Tibial nerve (tissue), 4 donors: Measurements from ENCODE around the gene REEP6. TPM values are rescaled to one million over a fixed set of nuclear protein-coding genes. Genes with fewer than 3 reads are reported as not detected.
"Not testable (repeated sequence)": the region's sequence is repeated elsewhere in the genome, so short reads cannot be mapped to it uniquely, and the experiment has no call there.

Experiments used
- DNase-seq, 2 donors: peaks; one replicate each; pipeline ENCODE4 v3.0.0-alpha.2; 2019; ENCODE audit warnings: low spot score in 2 of 2
- H3K27ac ChIP-seq, 4 donors: fragments of 200-600 bp; sonication (generic) in 3 of 4; one replicate each; pipeline ENCODE4 v1.5.1; 2017 to 2019; ENCODE audit warnings: mild to moderate bottlenecking in 1 of 4
- H3K27me3 ChIP-seq, 2 donors: fragments of 200-600 bp; sonication (generic) in 1 of 2; one replicate each; pipeline versions ENCODE4 v1.5.1 to v1.6.0; 2017 to 2019
- H3K36me3 ChIP-seq, 3 donors: fragments of 200-600 bp; sonication (generic); one replicate each; pipeline ENCODE4 v1.5.1; 2018 to 2019
- H3K4me1 ChIP-seq, 4 donors: fragments of 200-600 bp; sonication (generic) in 3 of 4; one replicate each; pipeline ENCODE4 v1.5.1; 2017 to 2019
- H3K4me3 ChIP-seq, 4 donors: fragments of 200-600 bp; sonication (generic) in 3 of 4; one replicate each; pipeline ENCODE4 v1.5.1; 2017 to 2019; ENCODE audit warnings: mild to moderate bottlenecking in 1 of 4, moderate library complexity in 1 of 4
- H3K9me3 ChIP-seq, 4 donors: fragments of 200-600 bp; sonication (generic) in 3 of 4; one replicate each; pipeline ENCODE4 v1.5.1; 2017 to 2019
- CTCF ChIP-seq, 5 experiments: fragments of 200-600 bp in 3 of 5; fragments of 450-650 bp in 2 of 5; sonication (generic) in 3 of 5; IDR thresholded peaks; one replicate each; pipeline ENCODE4 v1.5.1; 2016 to 2019; ENCODE audit warnings: antibody characterized with exemption in 5 of 5, mild to moderate bottlenecking in 3 of 5, moderate library complexity in 2 of 5
- EP300 ChIP-seq, 2 donors: sonication (generic); formaldehyde crosslinking; IDR thresholded peaks; one replicate each; pipeline ENCODE4 v1.6.1; 2017; ENCODE audit warnings: antibody characterized with exemption in 2 of 2, mild to moderate bottlenecking in 1 of 2
- POLR2A ChIP-seq, 2 donors: fragments of 450-650 bp; IDR thresholded peaks; one replicate each; pipeline ENCODE4 v1.6.1; 2017; ENCODE audit warnings: antibody characterized with exemption in 2 of 2, mild to moderate bottlenecking in 2 of 2, moderate library complexity in 2 of 2
- WGBS, 2 donors: methylation state at CpG; one replicate each; pipeline ENCODE4 v1.1.5; 2018; 5-methylcytosine and 5-hydroxymethylcytosine counted together
- total RNA-seq, 4 donors: library from RNA; depleted of rRNA; stranded (reverse); fragments of >200 nt; gene quantifications; one replicate each; pipeline ENCODE4 v1.1.0, GENCODE V29; 2016

REEP6 gene
- total RNA-seq, 4 donors from 2014 or later = 1.2 to 4.6 (median 2.9) TPM

GRCh38 chr19:1531587-1531986 lies 40.6 kb downstream of the REEP6 start:
- DNase-seq = no peak
- Histone ChIP-seq H3K27ac (no peak overlapping the region), H3K9me3 (no peaks in the 10 kb centered on the region), H3K4me1 (no peaks in the 10 kb centered on the region), H3K27me3 (peaks cover 0 to 34% of the 10 kb centered on the region in 2 donors), H3K4me3 (no peak overlapping the region), H3K36me3 (no peaks in the 10 kb centered on the region)
- TF ChIP-seq POLR2A (IDR thresholded peaks at IDR 0.05) = no peak
- TF ChIP-seq CTCF (IDR thresholded peaks at IDR 0.05) = no peak
- TF ChIP-seq EP300 (IDR thresholded peaks at IDR 0.05) = no peak
- WGBS, 2 donors = 72 to 81% methylated on average over 11 of the region's 11 CpGs

DNA sequence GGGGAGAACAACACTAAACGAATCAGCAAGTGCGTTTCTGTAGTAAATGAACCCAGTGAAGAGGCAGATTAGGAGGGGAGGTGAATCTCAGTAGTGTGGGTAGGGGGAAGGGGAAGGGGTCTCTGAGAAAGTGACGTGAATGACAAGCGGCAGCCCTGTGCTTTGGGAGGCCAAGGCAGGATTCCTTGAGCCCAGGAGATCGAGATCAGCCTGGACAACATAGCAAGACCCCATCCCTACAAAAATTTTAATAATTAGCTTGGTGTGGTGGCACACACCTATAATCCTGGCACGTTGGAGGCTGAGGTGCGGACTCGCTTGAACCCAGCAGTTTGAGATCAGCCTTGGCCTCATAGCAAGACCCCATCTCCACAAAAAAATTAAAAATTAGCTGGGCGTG lies 41.0 kb downstream of the REEP6 start:
- TF ChIP-seq POLR2A (IDR thresholded peaks at IDR 0.05) = no peak
- TF ChIP-seq CTCF (IDR thresholded peaks at IDR 0.05) = no peak
- TF ChIP-seq EP300 (IDR thresholded peaks at IDR 0.05) = no peak
- Histone ChIP-seq H3K4me1 (no peaks in the 10 kb centered on the region), H3K9me3 (no peaks in the 10 kb centered on the region), H3K27me3 (peaks cover 0 to 30% of the 10 kb centered on the region in 2 donors), H3K4me3 (no peak overlapping the region), H3K27ac (no peak overlapping the region), H3K36me3 (no peaks in the 10 kb centered on the region)
- no peak for DNase-seq
- WGBS, 2 donors = 90 to 93% methylated on average over 9 of the region's 9 CpGs

- peaks cover 0 to 1% (median 0%) of the 10 kb centered on the region in 4 donors for H3K4me1 ChIP-seq
- H3K27ac ChIP-seq = no peak overlapping the region
- H3K9me3 ChIP-seq = no peaks in the 10 kb centered on the region
- H3K36me3 ChIP-seq = no peaks in the 10 kb centered on the region
- no peak for DNase-seq
- H3K4me3 ChIP-seq = no peak overlapping the region
- WGBS, 2 donors = 80 to 86% methylated on average over 17 to 22 of the region's 23 CpGs
- TF ChIP-seq CTCF (IDR thresholded peaks at IDR 0.05) = no peak
- TF ChIP-seq EP300 (IDR thresholded peaks at IDR 0.05) = no peak
- TF ChIP-seq POLR2A (IDR thresholded peaks at IDR 0.05) = no peak
- H3K27me3 ChIP-seq = peaks cover 0 to 17% of the 10 kb centered on the region in 2 donors
Measured at GRCh38 chr19:1533510-1534150, 42.6 kb downstream of the REEP6 start.

DNA sequence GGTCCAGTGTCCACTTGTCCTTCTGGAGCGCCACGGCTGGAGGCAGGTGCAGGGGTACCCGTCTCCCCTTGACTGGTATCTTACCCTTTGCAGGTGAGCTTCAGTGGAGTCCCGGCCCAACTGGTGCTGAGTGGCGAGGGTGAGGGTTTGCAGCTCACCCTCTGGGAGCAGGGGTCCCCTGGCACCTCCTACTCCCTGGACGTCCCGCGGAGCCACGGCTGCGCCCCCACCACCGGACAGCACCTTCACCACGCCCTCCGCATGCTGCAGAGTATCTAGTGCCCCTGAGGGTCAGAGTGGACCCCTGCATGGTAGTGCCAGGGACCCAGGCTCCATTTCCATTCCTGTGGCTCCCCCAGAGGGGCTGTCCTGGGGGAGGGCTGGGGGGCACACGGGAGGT lies 44.0 kb downstream of the REEP6 start:
- H3K36me3 ChIP-seq = no peaks in the 10 kb centered on the region
- H3K9me3 ChIP-seq = no peaks in the 10 kb centered on the region
- H3K4me1 ChIP-seq = peaks cover 0 to 9% (median 0%) of the 10 kb centered on the region in 4 donors
- peaks cover 0 to 6% of the 10 kb centered on the region in 2 donors for H3K27me3 ChIP-seq
- WGBS, 2 donors = 89 to 91% methylated on average over 13 to 14 of the region's 14 CpGs
- TF ChIP-seq POLR2A (IDR thresholded peaks at IDR 0.05) (no peak), EP300 (IDR thresholded peaks at IDR 0.05) (no peak), CTCF (IDR thresholded peaks at IDR 0.05) (no peak)
- no peak overlapping the region for H3K27ac ChIP-seq
- DNase-seq = no peak
- H3K4me3 ChIP-seq = no peak overlapping the region

DNA sequence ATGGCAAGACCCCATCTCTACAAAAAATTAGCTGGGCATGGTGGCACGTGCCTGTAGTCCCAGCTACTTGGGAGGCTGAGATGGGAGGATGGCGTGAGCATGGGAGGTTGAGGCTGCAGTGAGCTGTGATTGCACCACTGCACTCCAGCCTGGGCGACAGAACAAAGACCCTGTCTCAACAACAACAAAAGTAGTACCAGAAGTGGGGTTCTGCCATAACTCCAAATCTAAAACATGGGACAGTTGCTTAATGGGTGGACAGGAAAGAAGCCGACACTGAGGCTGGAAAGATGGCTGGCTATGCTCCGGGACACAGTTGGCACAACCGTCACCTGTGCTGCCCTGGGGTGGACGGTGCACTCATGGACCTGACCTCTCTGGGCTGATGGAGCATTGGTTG lies 44.7 kb downstream of the REEP6 start:
- H3K4me1 ChIP-seq = peaks cover 0 to 16% (median 0%) of the 10 kb centered on the region in 4 donors
- not testable (repeated sequence) for H3K9me3 ChIP-seq, H3K4me3 ChIP-seq, H3K27ac ChIP-seq, DNase-seq, H3K36me3 ChIP-seq, H3K27me3 ChIP-seq
- 92 to 98% methylated on average over 7 of the region's 7 CpGs for WGBS, 2 donors
